Kidney capillary endothelial cell (primary cell): ENCODE data around the gene GRXCR2.

Source experiments
- DNase-seq: peaks from one replicate; pipeline ENCODE4 v3.0.0-alpha.2; 2018; ENCODE audit warnings: low spot score

Gene GRXCR2

GRCh38 chr5:145835848-145836239, 37.0 kb downstream of the GRXCR2 start:
- no peak for DNase-seq

GRCh38 chr5:145834917-145835847, 37.6 kb downstream of the GRXCR2 start, which contains the start of gene PRELID2:
PRELID2 (minus strand) TSS chr5:145835342; CDS start chr5:145835251, 91 bp downstream.
- peak; percentile 82 for DNase-seq

GRCh38 chr5:145834554-145834916, 38.3 kb downstream of the GRXCR2 start:
- DNase-seq: no peak

GRCh38 chr5:145833631-145834200, 39.1 kb downstream of the GRXCR2 start:
- DNase-seq: no peak

GRCh38 chr5:145830594-145830993, 42.2 kb downstream of the GRXCR2 start:
- no peak for DNase-seq

GRCh38 chr5:145829708-145830361, 43.0 kb downstream of the GRXCR2 start:
- DNase-seq: no peak

- no peak for DNase-seq
These were observed 45.7 kb downstream of the GRXCR2 start for GRCh38 chr5:145826895-145827674.

- peak; percentile 51 for DNase-seq
These were observed 47.0 kb downstream of the GRXCR2 start for GRCh38 chr5:145825751-145826180.

- DNase-seq: no peak
These were observed 48.8 kb downstream of the GRXCR2 start for GRCh38 chr5:145824040-145824439.

GRCh38 chr5:145818604-145819003, 54.2 kb downstream of the GRXCR2 start:
- DNase-seq: no peak

GRCh38 chr5:145812877-145813276, 59.9 kb downstream of the GRXCR2 start:
- DNase-seq: no peak

GRCh38 chr5:145811834-145812625, 60.8 kb downstream of the GRXCR2 start:
- DNase-seq: peak; percentile 47
